ENCODE results near the gene UBR2.
"Not testable (repeated sequence)": the region's sequence is repeated elsewhere in the genome, so short reads cannot be mapped to it uniquely, and the experiment has no call there.

UBR2 gene

GRCh38 chr6:42733867-42734481, 170.1 kb downstream of the UBR2 start:
- not testable (repeated sequence) for DNase-seq

GRCh38 chr6:42735976-42736375, 172.1 kb downstream of the UBR2 start:
- DNase-seq = no peak

DNA sequence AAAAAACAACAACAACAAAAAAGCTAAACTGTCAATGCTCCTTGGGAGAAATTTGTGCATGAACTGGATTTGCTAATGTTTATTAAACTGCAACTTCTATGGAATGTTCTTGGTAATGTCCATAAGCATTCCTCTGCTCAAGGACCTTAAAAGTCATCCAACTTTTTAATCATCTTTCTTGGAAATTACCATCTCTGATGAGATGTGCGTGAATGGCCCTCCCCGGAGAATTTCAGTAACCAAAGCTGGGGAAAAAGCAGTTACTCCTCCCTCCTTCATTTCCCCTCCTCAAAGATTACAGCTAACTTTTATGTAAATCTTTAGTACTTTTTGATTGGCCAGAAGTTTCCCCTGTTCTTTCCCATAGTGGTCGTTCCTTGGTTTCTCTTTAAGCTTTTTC, 176.9 kb downstream of the UBR2 start:
- DNase-seq = no peak

DNA sequence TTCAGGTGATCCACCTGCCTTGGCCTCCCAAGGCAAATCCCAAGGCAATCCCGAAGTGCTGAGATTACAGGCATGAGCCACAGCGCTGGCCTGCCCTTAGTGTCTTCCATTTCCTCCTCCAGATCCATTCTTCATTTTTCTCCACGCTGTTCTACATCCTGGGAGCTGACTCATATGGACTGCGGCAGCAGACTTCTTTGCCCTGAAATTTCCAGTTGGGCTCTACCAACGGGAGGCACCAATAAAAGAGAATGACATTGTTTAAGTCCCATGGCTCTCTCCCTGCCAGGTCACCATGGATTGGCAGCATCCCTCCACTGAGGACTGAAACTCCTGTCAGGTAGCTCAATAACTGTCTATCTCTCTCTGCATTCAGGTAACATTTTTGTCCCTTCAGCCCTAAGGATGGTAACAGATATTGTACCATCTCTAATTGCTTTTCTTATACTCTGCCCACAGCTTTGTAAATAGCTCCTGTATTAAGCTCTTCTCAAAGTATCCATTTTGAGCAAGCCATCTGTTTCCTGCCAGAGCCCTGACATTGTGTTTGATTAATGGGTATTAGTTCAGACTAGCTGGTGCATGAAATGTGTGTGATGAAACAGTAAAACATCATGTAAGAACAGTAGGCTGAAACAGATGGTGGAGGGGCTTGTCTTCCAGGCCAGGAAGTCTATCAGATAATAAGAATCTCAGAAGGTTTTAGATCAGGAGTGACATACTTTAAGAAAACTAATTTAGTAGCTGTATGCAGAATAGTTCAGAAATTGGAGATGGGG, 178.5 kb downstream of the UBR2 start:
- DNase-seq = no peak
